ENCODE measurements around the gene GPATCH8.

Gene GPATCH8

DNA sequence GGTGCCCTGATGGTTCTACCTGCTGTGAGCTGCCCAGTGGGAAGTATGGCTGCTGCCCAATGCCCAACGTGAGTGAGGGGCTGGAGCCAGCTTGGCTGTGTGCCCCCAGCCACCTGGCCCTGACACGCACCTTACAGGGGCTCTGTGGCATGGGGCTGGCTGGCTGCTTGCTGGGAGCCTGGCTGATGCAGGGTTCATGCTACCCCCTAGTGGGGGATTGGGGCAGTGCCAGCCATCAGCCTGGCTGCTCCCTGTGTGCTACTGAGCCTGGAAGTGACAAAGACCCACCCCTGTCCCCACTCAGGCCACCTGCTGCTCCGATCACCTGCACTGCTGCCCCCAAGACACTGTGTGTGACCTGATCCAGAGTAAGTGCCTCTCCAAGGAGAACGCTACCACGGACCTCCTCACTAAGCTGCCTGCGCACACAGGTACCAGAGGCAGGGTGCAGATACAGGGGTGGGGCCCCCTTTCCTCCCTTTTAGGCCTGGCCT lies 152.4 kb downstream of the GPATCH8 start:
- H3K27me3 Mint-ChIP-seq: peaks cover 12% of the 10 kb centered on the region
- no peaks in the 10 kb centered on the region for H3K9me3 Mint-ChIP-seq
- peaks cover 61% of the 10 kb centered on the region for H3K36me3 Mint-ChIP-seq (ENCODE audit: low read depth)
- H3K4me3 Mint-ChIP-seq: no peak overlapping the region
- peaks cover 79% of the 10 kb centered on the region for H3K4me1 Mint-ChIP-seq (ENCODE audit: low read depth)
- H3K27ac Mint-ChIP-seq: no peak overlapping the region
- intact Hi-C loops (cut with micrococcal nuclease): no loop called here

GRCh38 chr17:44349553-44350070 lies 153.6 kb downstream of the GPATCH8 start:
- Mint-ChIP-seq H3K4me1 (ENCODE audit: low read depth) (peaks cover 89% of the 10 kb centered on the region), H3K9me3 (no peaks in the 10 kb centered on the region), H3K36me3 (ENCODE audit: low read depth) (peaks cover 69% of the 10 kb centered on the region), H3K4me3 (no peak overlapping the region), H3K27me3 (peaks cover 2% of the 10 kb centered on the region), H3K27ac (peak overlapping the region; percentile 68)
- intact Hi-C loops (cut with micrococcal nuclease): loop anchor here (5.0 kb wide), 1 partner anchor 132 kb away; the partner anchor contains the start of gene UBTF

DNA sequence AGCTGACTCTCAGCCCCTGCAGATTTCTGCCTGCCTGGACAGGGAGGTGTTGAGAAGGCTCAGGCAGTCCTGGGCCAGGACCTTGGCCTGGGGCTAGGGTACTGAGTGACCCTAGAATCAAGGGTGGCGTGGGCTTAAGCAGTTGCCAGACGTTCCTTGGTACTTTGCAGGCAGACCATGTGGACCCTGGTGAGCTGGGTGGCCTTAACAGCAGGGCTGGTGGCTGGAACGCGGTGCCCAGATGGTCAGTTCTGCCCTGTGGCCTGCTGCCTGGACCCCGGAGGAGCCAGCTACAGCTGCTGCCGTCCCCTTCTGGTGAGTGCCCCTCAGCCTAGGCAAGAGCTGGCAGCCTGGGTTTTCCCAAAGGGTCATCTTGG lies 154.2 kb downstream of the GPATCH8 start:
- H3K27ac Mint-ChIP-seq: peak overlapping the region; percentile 98
- intact Hi-C loops (cut with micrococcal nuclease): loop anchor here (5.0 kb wide), 1 partner anchor 132 kb away; the partner anchor contains the start of gene UBTF

DNA sequence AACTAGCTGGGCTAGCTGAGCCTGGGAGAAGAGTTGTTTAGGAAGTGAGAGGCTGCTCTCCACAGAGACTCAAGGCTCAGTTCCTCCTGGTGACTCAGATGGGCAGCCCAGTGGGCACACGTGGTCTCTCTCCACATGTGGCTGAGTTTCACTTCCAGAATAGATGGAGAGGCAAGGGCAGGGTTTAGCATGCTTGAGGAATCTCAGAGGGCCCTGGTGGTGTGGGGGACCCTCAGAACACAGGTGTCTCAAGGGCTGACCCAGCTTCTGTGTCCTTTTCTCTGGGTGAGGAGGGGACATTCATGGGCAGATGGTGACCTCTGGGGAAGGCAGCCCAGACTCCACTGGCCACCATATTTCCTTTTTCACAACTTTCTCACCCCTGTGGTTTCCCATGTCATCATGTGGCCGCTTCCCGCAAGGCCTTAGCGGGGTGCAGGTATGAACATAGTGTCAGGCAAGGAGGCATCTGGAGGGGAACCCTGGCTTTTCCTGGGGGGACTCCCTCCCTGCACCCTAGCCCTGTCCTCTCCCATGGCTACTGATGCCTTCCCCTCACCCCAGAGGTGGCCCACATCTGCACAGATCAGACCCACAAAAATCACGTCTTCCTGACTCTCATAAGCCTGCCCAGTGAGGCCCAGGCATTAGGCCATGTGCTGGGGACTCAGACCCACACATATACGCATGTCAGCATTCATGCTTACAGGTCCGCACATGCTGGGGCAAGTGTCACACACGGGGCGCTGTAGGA lies 154.8 kb downstream of the GPATCH8 start:
- peak overlapping the region; percentile 98 for H3K27ac Mint-ChIP-seq
- peaks cover 96% of the 10 kb centered on the region for H3K4me1 Mint-ChIP-seq (ENCODE audit: low read depth)
- H3K36me3 Mint-ChIP-seq (ENCODE audit: low read depth): peaks cover 68% of the 10 kb centered on the region
- no peaks in the 10 kb centered on the region for H3K9me3 Mint-ChIP-seq
- intact Hi-C loops (cut with micrococcal nuclease): loop anchor here (5.0 kb wide), 1 partner anchor 131 kb away; the partner anchor contains the start of gene UBTF
- no peaks in the 10 kb centered on the region for H3K27me3 Mint-ChIP-seq
- peak overlapping the region; percentile 67 for H3K4me3 Mint-ChIP-seq

More for the DNA sequence above, 154.2 kb downstream of the GPATCH8 start:
- H3K4me3 Mint-ChIP-seq: peak overlapping the region; percentile 67
- H3K27me3 Mint-ChIP-seq: no peaks in the 10 kb centered on the region
- peaks cover 91% of the 10 kb centered on the region for H3K4me1 Mint-ChIP-seq (ENCODE audit: low read depth)
- peaks cover 69% of the 10 kb centered on the region for H3K36me3 Mint-ChIP-seq (ENCODE audit: low read depth)
- no peaks in the 10 kb centered on the region for H3K9me3 Mint-ChIP-seq

All from dendritic cell treated with granulocyte-macrophage colony-stimulating factor and Interleukin-4, amounts not matched to agents 40 ng/mL and 50 ng/mL, for 4 days (primary cell).